B cell (primary cell): Measurements from ENCODE around the gene LENEP. TPM values are rescaled to one million over a fixed set of nuclear protein-coding genes. Genes with fewer than 3 reads are reported as not detected.

Experiments
- ATAC-seq: fragments of 200-7000 bp; cut with Tn5 transposase; one replicate; pipeline ENCODE4 v1.10.0; 2021; ENCODE audit warnings: low read depth, mild to moderate bottlenecking, moderate number of reproducible peaks, moderate library complexity
- CTCF ChIA-PET: fragments of 350-600 bp; sonication (Branson Sonifier 250); formaldehyde crosslinking; loops from one replicate; lab custom pipeline; 2021; ENCODE audit warnings: antibody characterized with exemption, inconsistent platforms; lab: Charles Lee
- POLR2A ChIA-PET: fragments of 350-600 bp; sonication (Branson Sonifier 250); formaldehyde crosslinking; loops from one replicate; lab custom pipeline; 2021; ENCODE audit warnings: antibody characterized with exemption; lab: Charles Lee
- DNase-seq: peaks from one replicate; pipeline ENCODE4 v3.0.0; 2013
- H2AFZ ChIP-seq: 2 replicates; pipeline ENCODE4 v1.6.1; 2012; ENCODE audit warnings: mild to moderate bottlenecking, low read depth, low read length; ENCODE audit not compliant: insufficient read depth, poor library complexity, severe bottlenecking
- H3K27ac ChIP-seq, 2 donors: 1 replicate in 1 of 2; 2 replicates in 1 of 2; pipeline ENCODE4 v1.5.1; 2012 to 2013; ENCODE audit warnings: low read length in 2 of 2, mild to moderate bottlenecking in 2 of 2, moderate library complexity in 1 of 2
- H3K27me3 ChIP-seq, 4 experiments: fragments of 200-600 bp in 1 of 4; sonication (generic) in 1 of 4; replicated peaks in 1 of 4; 1 replicate in 2 of 4; 2 replicates in 2 of 4; pipeline versions ENCODE4 v1.6.1 to v1.7.0; 2013 to 2016; ENCODE audit warnings: low read length in 3 of 4, mild to moderate bottlenecking in 2 of 4, mixed read lengths in 1 of 4, moderate library complexity in 1 of 4; ENCODE audit not compliant: insufficient read depth in 4 of 4, control insufficient read depth in 3 of 4; ENCODE audit errors: control extremely low read depth in 1 of 4
- H3K36me3 ChIP-seq, 2 experiments: replicated peaks in 1 of 2; 1 replicate in 1 of 2; 2 replicates in 1 of 2; pipeline versions ENCODE4 v1.6.1 to v1.7.1; 2013; ENCODE audit warnings: low read length in 1 of 2; ENCODE audit not compliant: insufficient read depth in 2 of 2, control insufficient read depth in 1 of 2; ENCODE audit errors: control extremely low read depth in 1 of 2, extremely low read depth in 1 of 2
- H3K4me1 ChIP-seq, 2 donors: fragments of 200-600 bp in 1 of 2; sonication (generic) in 1 of 2; 1 replicate in 1 of 2; 2 replicates in 1 of 2; pipeline versions ENCODE4 v1.5.1 to v1.6.1; 2013 to 2017; ENCODE audit warnings: low read length in 2 of 2; ENCODE audit not compliant: control insufficient read depth in 2 of 2, insufficient read depth in 2 of 2
- H3K4me2 ChIP-seq: replicated peaks from 2 replicates; pipeline ENCODE3; 2012; ENCODE audit warnings: mild to moderate bottlenecking, low read depth, low read length; ENCODE audit not compliant: poor library complexity, severe bottlenecking
- H3K4me3 ChIP-seq, 5 experiments: fragments of 200-600 bp in 1 of 5; sonication (generic) in 1 of 5; 1 replicate in 3 of 5; 2 replicates in 2 of 5; pipeline versions ENCODE4 v1.5.1 to v1.7.0; 2011 to 2016; ENCODE audit warnings: low read length in 4 of 5, mild to moderate bottlenecking in 4 of 5, low read depth in 2 of 5, control low read depth in 1 of 5, moderate library complexity in 1 of 5; ENCODE audit not compliant: insufficient read depth in 1 of 5; ENCODE audit errors: control extremely low read depth in 1 of 5, extremely low read depth in 1 of 5
- H3K79me2 ChIP-seq: fragments of 200-600 bp; sonication (generic); one replicate; pipeline ENCODE4 v1.6.0; 2016; ENCODE audit warnings: low read length; ENCODE audit not compliant: control insufficient read depth, insufficient read depth
- H3K9ac ChIP-seq: fragments of 200-600 bp; sonication (generic); 2 replicates; pipeline ENCODE4 v1.6.1; 2017; ENCODE audit warnings: mild to moderate bottlenecking, low read length, moderate library complexity
- H3K9me3 ChIP-seq, 3 donors: one replicate each; pipeline versions ENCODE4 v1.6.1 to v1.7.1; 2013; ENCODE audit warnings: low read length in 2 of 3; ENCODE audit not compliant: control insufficient read depth in 2 of 3, insufficient read depth in 1 of 3; ENCODE audit errors: control extremely low read depth in 1 of 3
- H4K20me1 ChIP-seq: 2 replicates; pipeline ENCODE4 v1.6.0; 2012; ENCODE audit warnings: mild to moderate bottlenecking, low read length; ENCODE audit not compliant: insufficient read depth, control insufficient read depth, poor library complexity, severe bottlenecking
- H3K27ac Mint-ChIP-seq: one replicate; pipeline ENCODE4 v1.8.0; 2021; ENCODE audit warnings: mixed read lengths
- H3K27me3 Mint-ChIP-seq: one replicate; pipeline ENCODE4 v1.8.0; 2021; ENCODE audit warnings: mixed read lengths
- H3K4me1 Mint-ChIP-seq: one replicate; pipeline ENCODE4 v1.8.0; 2021; ENCODE audit warnings: mixed read lengths
- H3K4me3 Mint-ChIP-seq: one replicate; pipeline ENCODE4 v1.8.0; 2021; ENCODE audit warnings: mixed read lengths
- H3K9me3 Mint-ChIP-seq: one replicate; pipeline ENCODE4 v1.8.0; 2022; ENCODE audit warnings: mixed read lengths; ENCODE audit not compliant: insufficient read depth
- EZH2 ChIP-seq: IDR thresholded peaks from 2 replicates; pipeline ENCODE4 v1.6.1; 2012; ENCODE audit warnings: borderline replicate concordance, low read depth, mild to moderate bottlenecking, moderate library complexity, low read length; ENCODE audit not compliant: insufficient read depth, poor library complexity, severe bottlenecking
- WGBS: methylation state at CpG from one replicate; pipeline ENCODE4 v1.1.5; 2013; ENCODE audit warnings: missing lambda C conversion rate; ENCODE audit not compliant: insufficient coverage; 5-methylcytosine and 5-hydroxymethylcytosine counted together
- intact Hi-C: fragments of 100-400 bp; cut with micrococcal nuclease; formaldehyde crosslinking; loops from one replicate; pipeline ENCODE4 v1.10.0; 2022
- polyA plus RNA-seq: library from polyadenylated mRNA; depleted of rRNA; stranded (reverse); fragments of >200 nt; gene quantifications from 2 replicates; pipeline ENCODE4 v1.2.3, GENCODE V29; 2012
- total RNA-seq, 2 donors: library from RNA; stranded (reverse); fragments of 120-200 nt in 1 of 2; gene quantifications; 1 replicate in 1 of 2; 2 replicates in 1 of 2; pipeline versions ENCODE4 v1.2.3 to v1.2.4, GENCODE V29; 2013 to 2022
- TF ChIP-seq, protein P1 (sequence below): fragments of 200-600 bp; IDR thresholded peaks from one replicate; pipeline ENCODE4 v1.8.0; 2022; ENCODE audit warnings: antibody characterized with exemption, mild to moderate bottlenecking

LENEP gene
- total and polyA plus RNA-seq, 2 donors (not counting 1 experiment from before 2014, with no cell fraction given): 2.0 TPM; not detected in 1

DNA sequence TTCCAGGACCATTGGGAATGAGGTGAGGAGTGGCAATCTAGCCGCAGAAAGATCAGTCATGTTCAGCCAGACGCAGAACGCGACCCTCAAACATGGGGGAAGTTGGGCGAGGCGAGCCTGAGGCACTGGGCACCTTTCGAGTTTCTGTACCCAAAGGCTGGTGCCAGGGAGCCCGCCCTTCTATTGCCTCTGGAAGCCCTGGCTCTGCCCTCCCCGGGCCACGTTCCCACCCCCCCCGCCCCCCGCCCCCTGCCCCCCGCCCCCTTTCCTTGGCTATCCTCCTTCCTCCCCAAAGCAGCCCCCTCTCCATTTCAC, 7.0 kb downstream of the LENEP start:
- H4K20me1 ChIP-seq: no peaks in the 10 kb centered on the region
- CTCF ChIA-PET: interaction anchor here (1.0 to 18.4 kb wide), 15 partner anchors 12 to 331 kb away, joined by 3 to 295 read pairs (median 9); partner anchors contain the start of genes CKS1B, FLAD1, PBXIP1 and PMVK
- peak overlapping the region; percentile 90 for H2AFZ ChIP-seq
- H3K36me3 ChIP-seq: no peaks in the 10 kb centered on the region
- H3K9ac ChIP-seq: peak overlapping the region; percentile 91
- no peak for ATAC-seq
- TF ChIP-seq, protein P1, sequence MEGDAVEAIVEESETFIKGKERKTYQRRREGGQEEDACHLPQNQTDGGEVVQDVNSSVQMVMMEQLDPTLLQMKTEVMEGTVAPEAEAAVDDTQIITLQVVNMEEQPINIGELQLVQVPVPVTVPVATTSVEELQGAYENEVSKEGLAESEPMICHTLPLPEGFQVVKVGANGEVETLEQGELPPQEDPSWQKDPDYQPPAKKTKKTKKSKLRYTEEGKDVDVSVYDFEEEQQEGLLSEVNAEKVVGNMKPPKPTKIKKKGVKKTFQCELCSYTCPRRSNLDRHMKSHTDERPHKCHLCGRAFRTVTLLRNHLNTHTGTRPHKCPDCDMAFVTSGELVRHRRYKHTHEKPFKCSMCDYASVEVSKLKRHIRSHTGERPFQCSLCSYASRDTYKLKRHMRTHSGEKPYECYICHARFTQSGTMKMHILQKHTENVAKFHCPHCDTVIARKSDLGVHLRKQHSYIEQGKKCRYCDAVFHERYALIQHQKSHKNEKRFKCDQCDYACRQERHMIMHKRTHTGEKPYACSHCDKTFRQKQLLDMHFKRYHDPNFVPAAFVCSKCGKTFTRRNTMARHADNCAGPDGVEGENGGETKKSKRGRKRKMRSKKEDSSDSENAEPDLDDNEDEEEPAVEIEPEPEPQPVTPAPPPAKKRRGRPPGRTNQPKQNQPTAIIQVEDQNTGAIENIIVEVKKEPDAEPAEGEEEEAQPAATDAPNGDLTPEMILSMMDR: no peak
- TF ChIP-seq EZH2: no peak
- peaks cover 26 to 35% of the 10 kb centered on the region in 2 donors for H3K4me1 ChIP-seq
- peak overlapping the region; percentile 90 for H3K4me3 Mint-ChIP-seq
- H3K27ac Mint-ChIP-seq: peak overlapping the region; percentile 93
- 0% methylated on average over 4 of the region's 13 CpGs for WGBS
- H3K27me3 ChIP-seq: no peaks in the 10 kb centered on the region
- peaks cover 33% of the 10 kb centered on the region for H3K79me2 ChIP-seq
- POLR2A ChIA-PET: interaction anchor here (0.7 to 7.4 kb wide), 7 partner anchors 12 to 64 kb away, joined by 3 to 74 read pairs (median 6); partner anchors contain the start of genes CKS1B and PMVK
- H3K4me3 ChIP-seq: peak overlapping the region; percentile 63 to 95 (median 86)
- no peaks in the 10 kb centered on the region for H3K9me3 Mint-ChIP-seq
- no peak for DNase-seq
- H3K4me2 ChIP-seq: peak overlapping the region; percentile 97
- no peaks in the 10 kb centered on the region for H3K27me3 Mint-ChIP-seq
- intact Hi-C loops: loop anchor here (2.0 to 5.0 kb wide), 4 partner anchors 62 to 673 kb away; partner anchors contain the start of genes ADAR, ATP8B2, EFNA4 and UBE2Q1
- H3K27ac ChIP-seq: peak overlapping the region; percentile 73 to 80
- H3K9me3 ChIP-seq: no peaks in the 10 kb centered on the region
- peaks cover 36% of the 10 kb centered on the region for H3K4me1 Mint-ChIP-seq
